Stomach smooth muscle (tissue), 2 donors: Measurements from ENCODE around the gene MSRB1.

Experiments used
- H3K27ac ChIP-seq: one replicate; pipeline ENCODE4 v1.7.0; 2013; ENCODE audit warnings: mild to moderate bottlenecking, low read length, inconsistent platforms
- H3K27me3 ChIP-seq, 2 donors: one replicate each; pipeline ENCODE4 v1.7.0; 2013; ENCODE audit warnings: low read length in 2 of 2; ENCODE audit not compliant: insufficient read depth in 2 of 2, control insufficient read depth in 1 of 2
- H3K36me3 ChIP-seq, 2 donors: one replicate each; pipeline ENCODE4 v1.7.0; 2013; ENCODE audit warnings: low read length in 2 of 2; ENCODE audit not compliant: control insufficient read depth in 2 of 2, insufficient read depth in 2 of 2
- H3K4me1 ChIP-seq: one replicate; pipeline ENCODE4 v1.7.0; 2013; ENCODE audit warnings: low read length; ENCODE audit not compliant: control insufficient read depth, insufficient read depth
- H3K4me3 ChIP-seq, 2 donors: one replicate each; pipeline ENCODE4 v1.7.0; 2013; ENCODE audit warnings: low read length in 2 of 2
- H3K9ac ChIP-seq, 2 donors: one replicate each; pipeline ENCODE4 v1.7.0; 2013; ENCODE audit warnings: low read length in 2 of 2, mild to moderate bottlenecking in 1 of 2
- H3K9me3 ChIP-seq, 2 donors: one replicate each; pipeline ENCODE4 v1.7.0; 2013; ENCODE audit warnings: low read length in 2 of 2; ENCODE audit not compliant: control insufficient read depth in 2 of 2
- donor health status: healthy.
- donor health status: Pancreatic carcinoma.

Gene MSRB1

DNA sequence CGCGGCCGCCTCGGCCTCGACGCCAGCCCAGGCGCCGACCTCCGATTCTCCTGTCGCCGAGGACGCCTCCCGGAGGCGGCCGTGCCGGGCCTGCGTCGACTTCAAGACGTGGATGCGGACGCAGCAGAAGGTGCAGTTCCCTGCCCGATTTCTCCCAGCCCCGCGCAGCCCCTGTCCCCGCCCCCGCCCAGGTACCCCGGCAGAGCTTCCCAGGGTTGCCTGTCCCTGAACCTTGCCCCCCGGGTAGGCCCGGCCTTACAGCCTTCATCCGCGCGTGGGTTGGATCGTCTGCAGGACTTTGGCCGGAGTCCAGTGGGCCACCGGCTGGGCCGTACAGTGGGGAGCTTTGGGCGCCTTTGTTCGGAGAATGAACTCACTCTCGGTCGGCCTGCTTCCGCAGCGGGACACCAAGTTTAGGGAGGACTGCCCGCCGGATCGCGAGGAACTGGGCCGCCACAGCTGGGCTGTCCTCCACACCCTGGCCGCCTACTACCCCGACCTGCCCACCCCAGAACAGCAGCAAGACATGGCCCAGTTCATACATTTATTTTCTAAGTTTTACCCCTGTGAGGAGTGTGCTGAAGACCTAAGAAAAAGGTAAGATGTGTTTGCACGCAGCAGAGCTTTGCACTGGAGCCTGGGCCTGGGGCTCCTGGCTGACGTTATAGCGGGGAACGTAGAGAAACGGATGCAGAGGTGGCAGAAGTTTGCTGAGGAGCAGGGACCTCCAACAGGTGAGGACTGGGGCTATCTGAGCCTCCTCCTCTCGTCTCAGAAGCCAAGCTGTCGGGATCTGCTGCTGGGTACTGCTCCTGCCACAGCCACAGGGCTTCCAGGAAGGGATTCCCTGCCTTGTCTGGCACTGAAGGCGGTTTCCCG lies 41.6 kb upstream of the MSRB1 start:
- H3K4me3 ChIP-seq = peak overlapping the region; percentile 63 to 76
- H3K36me3 ChIP-seq = peaks cover 11 to 16% of the 10 kb centered on the region in 2 donors
- H3K4me1 ChIP-seq = peaks cover 24% of the 10 kb centered on the region
- no peak overlapping the region for H3K27ac ChIP-seq
- peak overlapping the region; percentile 62 to 72 for H3K9ac ChIP-seq
- H3K9me3 ChIP-seq = no peaks in the 10 kb centered on the region
- H3K27me3 ChIP-seq = peaks cover 40 to 42% of the 10 kb centered on the region in 2 donors

DNA sequence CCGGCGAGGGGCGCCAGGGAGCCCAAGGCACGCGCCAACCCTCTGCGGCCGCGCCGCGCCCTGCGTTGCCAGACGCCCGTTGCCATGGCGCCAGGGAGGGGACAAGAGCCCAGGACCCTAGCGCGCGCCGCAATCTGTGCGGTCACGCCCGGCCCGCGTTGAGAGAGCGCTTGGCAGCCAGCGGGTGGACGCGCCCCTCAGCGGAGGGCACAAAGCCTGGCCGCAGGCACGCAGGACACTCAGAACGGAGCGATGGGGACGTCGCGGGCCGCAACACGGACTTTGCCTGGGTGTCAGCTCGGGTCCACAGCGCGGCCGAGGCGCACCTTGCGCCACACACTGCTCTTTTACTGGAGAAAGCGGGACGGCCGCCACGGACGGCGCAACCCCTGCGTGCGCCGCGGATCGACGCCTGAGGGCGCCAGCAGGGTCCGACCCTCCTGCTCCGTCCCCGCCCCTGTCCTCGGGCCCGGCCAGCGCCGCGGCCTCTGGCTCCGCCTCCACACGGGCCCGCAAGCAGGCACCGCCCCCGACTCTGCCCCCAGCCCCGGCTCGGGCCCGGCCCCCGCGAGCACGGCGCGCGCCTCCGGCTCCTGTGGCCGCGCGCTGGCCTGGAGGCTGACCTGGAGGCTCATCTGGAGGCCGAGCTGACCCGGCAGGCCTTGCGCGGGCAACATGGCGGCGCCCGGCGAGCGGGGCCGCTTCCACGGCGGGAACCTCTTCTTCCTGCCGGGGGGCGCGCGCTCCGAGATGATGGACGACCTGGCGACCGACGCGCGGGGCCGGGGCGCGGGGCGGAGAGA lies 40.7 kb upstream of the MSRB1 start, which contains the start of gene GFER:
GFER (plus strand) TSS at position 650 of the 803 bp plus-strand sequence; CDS start at position 676, 26 bp downstream.
- H3K9me3 ChIP-seq = no peaks in the 10 kb centered on the region
- peak within 1 kb of the TSS; percentile 64 to 72 for H3K9ac ChIP-seq
- peaks cover 24% of the 10 kb centered on the region for H3K4me1 ChIP-seq
- no peak within 1 kb of the TSS for H3K27ac ChIP-seq
- peak within 1 kb of the TSS; percentile 63 to 76 for H3K4me3 ChIP-seq
- H3K36me3 ChIP-seq = peaks cover 11 to 16% of the 10 kb centered on the region in 2 donors
- H3K27me3 ChIP-seq = peaks cover 38 to 40% of the 10 kb centered on the region in 2 donors

DNA sequence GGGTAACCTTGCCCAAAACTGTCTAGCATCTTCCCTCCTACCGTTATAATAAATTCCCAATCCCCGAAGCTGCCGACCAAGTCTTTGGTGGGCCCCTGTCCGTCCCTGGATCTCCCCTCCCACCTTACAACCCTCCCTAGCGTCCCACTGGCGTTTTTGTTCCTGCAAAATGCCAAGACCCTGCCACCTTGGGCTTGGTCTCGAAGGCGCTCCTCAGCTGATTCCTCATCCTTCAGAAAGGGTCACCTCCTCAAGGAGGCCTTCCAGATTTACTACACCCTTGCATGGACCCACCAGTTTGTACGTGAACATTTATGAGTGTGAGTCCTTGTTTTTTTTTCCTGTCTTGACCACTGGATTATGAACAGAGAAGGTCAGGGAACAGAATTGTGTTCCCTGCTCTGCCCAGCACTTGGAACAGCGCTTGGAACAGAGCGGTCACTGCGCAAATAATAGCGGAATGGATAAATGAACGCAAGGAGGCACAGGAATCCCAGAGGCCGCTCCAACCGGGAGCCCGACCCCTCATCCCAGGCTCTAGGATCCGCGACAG lies 40.1 kb upstream of the MSRB1 start:
- peak overlapping the region; percentile 63 to 76 for H3K4me3 ChIP-seq
- peaks cover 11 to 18% of the 10 kb centered on the region in 2 donors for H3K36me3 ChIP-seq
- no peaks in the 10 kb centered on the region for H3K9me3 ChIP-seq
- peaks cover 24% of the 10 kb centered on the region for H3K4me1 ChIP-seq
- H3K27ac ChIP-seq = no peak overlapping the region
- peaks cover 35 to 42% of the 10 kb centered on the region in 2 donors for H3K27me3 ChIP-seq
- no peak overlapping the region for H3K9ac ChIP-seq

DNA sequence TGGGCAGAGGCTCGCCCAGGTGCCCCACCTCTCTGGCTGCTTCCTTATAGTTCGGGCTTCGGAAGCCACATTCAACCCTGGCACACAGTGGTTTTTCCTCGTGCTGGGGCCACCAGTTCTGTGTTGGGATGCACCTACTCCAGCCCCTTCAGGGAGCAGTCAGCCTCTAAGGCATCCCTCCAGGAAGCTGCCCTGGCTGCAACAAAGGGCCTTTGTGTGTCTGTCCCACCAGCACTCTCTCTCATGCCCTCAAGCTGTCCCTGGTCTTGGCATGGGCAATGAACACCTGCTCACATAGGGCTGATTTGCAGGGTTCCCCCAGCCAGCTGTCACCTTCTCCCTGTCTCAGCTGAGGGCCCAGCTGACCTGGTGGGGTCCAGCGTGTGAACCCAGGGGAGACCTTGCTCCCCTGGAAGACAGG lies 39.0 kb upstream of the MSRB1 start:
- Histone ChIP-seq H3K27ac (no peak overlapping the region), H3K36me3 (peaks cover 20 to 25% of the 10 kb centered on the region in 2 donors), H3K9ac (no peak overlapping the region), H3K4me1 (peaks cover 24% of the 10 kb centered on the region), H3K9me3 (no peaks in the 10 kb centered on the region), H3K4me3 (no peak overlapping the region), H3K27me3 (peaks cover 40 to 43% of the 10 kb centered on the region in 2 donors)

DNA sequence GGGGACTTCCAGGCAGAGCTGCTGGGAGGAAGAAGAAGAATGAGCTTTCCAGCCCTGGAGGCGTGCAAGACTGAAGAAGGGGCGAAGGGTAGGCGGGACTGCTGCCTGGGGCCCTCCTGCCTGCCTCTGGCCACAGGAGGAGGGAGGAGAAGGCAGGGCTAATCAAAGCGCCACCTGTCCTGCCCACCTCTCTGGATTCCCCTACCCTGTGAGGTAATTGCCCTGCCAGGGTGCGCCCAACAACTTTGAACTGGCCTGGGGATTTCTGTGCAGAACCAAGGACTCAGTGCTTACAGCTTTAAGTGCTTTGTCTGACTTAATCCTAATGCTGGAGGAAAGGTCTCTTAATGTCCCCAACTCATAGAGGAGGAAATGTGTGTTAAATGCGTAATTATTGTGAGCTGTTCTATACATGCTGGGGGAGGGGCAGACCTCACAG lies 38.4 kb upstream of the MSRB1 start, which contains the start of gene NOXO1:
NOXO1 (minus strand) TSS at position 72 of the 439 bp plus-strand sequence. CDS start 290 bp downstream, outside the sequence.
- no peak within 1 kb of the TSS for H3K9ac ChIP-seq
- peaks cover 24% of the 10 kb centered on the region for H3K4me1 ChIP-seq
- no peak within 1 kb of the TSS for H3K4me3 ChIP-seq
- no peaks in the 10 kb centered on the region for H3K9me3 ChIP-seq
- H3K36me3 ChIP-seq = peaks cover 23 to 26% of the 10 kb centered on the region in 2 donors
- no peak within 1 kb of the TSS for H3K27ac ChIP-seq
- H3K27me3 ChIP-seq = peaks cover 44 to 46% of the 10 kb centered on the region in 2 donors

DNA sequence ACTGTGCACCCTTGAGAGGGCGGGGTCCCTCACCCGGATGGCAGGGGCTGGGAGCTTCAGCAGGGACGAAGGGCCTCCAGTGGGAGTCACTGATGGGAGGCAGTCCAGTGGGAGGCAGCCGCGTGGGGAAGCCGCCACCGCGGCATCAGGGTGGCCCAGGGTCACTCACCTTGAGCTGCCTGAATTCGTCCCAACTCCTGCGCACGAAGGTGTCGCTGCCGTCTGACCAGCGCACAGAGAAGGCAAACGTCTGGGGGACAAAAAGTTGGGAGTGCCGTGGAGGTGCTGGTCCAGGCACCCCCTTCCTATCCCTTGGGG lies 37.7 kb upstream of the MSRB1 start:
- Histone ChIP-seq H3K9ac (no peak overlapping the region), H3K4me3 (no peak overlapping the region), H3K36me3 (peaks cover 22 to 26% of the 10 kb centered on the region in 2 donors), H3K4me1 (peaks cover 24% of the 10 kb centered on the region), H3K27me3 (peaks cover 46 to 47% of the 10 kb centered on the region in 2 donors), H3K9me3 (no peaks in the 10 kb centered on the region), H3K27ac (no peak overlapping the region)

DNA sequence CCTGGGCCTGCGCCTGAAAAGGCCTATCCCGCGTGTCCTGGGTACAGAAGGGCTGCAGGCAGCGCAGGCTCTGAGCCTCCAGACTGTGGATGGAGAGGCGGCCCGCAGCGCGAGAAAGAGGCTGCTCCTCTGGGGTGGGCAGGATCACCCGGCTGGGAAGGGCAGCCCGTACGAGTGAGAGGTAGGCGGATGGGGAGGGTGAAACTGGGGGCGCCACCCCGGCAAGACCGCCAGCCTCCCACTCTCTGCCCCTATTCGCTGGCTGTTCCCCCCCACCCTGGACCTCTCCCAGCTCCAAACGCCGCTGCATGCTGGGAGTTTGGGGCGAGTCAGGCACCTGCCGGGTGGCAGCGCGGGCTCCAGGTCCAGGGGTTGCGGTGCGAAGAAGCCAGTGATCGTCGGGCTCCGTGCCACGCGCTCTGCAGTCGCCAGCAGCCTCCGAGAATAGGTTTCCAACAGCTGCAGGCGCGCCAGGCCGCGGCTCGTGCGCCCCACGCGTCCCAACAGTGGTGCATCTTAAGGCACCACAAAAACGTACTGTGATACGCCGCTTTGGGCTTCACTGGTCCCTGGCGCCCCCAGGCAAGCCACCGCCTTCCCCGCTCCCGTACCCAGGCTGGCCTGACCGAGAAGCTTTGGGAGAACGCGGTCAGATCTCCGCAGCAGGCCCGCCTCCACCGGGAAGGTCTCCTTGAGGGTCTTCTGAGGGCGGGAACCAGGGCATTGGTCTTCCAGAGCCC lies 37.2 kb upstream of the MSRB1 start:
- Histone ChIP-seq H3K9ac (no peak overlapping the region), H3K4me3 (no peak overlapping the region), H3K9me3 (no peaks in the 10 kb centered on the region), H3K36me3 (peaks cover 27 to 29% of the 10 kb centered on the region in 2 donors), H3K27ac (no peak overlapping the region), H3K27me3 (peaks cover 46 to 49% of the 10 kb centered on the region in 2 donors), H3K4me1 (peaks cover 20% of the 10 kb centered on the region)

DNA sequence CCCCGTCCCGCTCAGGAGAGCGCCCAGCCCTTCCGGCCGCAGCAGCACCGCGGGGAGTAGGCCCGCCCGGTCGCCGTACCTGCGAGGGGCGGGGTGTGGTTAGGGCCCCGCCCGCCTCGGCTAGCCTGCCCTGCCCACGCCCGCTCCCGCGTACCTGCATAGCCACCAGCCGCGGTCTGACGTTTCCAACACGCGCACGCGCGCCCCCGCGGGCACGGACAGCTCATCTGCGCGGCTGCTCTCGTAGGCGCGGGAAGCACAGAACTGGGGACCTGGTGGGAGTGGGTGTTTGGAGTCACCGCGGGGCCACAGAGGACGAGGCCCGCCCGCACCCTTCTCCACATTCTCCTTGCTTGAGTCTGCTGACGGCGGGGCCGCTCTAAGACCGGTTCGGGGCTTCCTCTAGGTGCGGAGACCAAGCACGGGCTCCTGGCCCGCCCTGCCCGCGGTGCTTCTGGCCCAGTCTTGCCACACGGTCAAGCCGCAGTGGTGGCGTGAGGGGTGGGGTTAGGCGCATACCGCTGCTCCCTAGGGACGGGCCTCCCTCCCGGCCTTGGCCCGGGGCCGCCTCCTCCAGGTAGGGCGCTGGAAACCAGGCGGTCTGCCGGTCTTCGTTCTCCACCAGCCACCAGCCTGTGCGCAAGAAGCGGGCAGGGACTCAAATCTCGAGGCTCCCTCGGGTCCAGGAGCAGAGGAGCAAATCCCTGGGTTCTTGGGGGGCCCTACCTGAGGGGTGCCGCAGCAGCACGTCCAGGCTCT lies 36.5 kb upstream of the MSRB1 start:
- H3K27ac ChIP-seq = no peak overlapping the region
- H3K9ac ChIP-seq = no peak overlapping the region
- peaks cover 12% of the 10 kb centered on the region for H3K4me1 ChIP-seq
- H3K36me3 ChIP-seq = peaks cover 35 to 36% of the 10 kb centered on the region in 2 donors
- H3K4me3 ChIP-seq = no peak overlapping the region
- no peaks in the 10 kb centered on the region for H3K9me3 ChIP-seq
- H3K27me3 ChIP-seq = peaks cover 51 to 55% of the 10 kb centered on the region in 2 donors

DNA sequence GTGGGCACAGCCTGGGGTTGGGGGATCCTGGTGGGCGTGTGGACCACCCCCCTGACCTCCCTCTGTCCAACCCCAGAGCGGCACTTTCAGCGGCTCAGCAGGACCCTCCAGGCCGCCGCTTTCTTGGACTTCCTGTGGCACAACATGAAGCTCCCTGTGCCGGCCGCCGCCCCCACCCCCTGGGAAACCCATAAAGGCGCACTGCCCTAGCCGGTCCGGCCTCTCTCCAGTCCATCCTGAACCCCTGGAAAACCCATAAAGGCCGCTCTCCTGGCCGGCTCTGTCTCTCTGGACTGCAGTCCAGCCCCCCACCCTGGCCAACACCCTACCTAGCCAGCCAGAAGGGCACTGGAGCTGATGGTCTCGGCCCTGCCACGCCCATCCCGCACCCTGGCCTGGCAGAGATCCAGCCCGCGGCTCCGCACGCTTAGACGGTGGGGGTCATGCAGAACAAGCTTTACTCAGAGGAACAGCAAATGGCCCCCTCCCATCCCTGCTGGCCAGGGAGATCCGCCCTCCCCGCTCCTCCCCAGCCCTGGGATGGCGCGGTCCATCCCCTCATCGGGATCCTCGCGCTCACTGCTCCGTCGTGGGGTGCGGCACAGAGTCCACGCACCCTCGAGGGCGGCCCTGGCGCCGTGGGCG lies 35.6 kb upstream of the MSRB1 start:
- Histone ChIP-seq H3K9me3 (no peaks in the 10 kb centered on the region), H3K27me3 (peaks cover 53 to 58% of the 10 kb centered on the region in 2 donors), H3K4me3 (no peak overlapping the region), H3K9ac (no peak overlapping the region), H3K36me3 (peaks cover 35 to 39% of the 10 kb centered on the region in 2 donors), H3K27ac (no peak overlapping the region), H3K4me1 (peaks cover 11% of the 10 kb centered on the region)
